ENCODE measurements around the gene RORC. TPM values are rescaled to one million over a fixed set of nuclear protein-coding genes. Genes with fewer than 3 reads are reported as not detected.

Gene RORC
- total and polyA plus RNA-seq, 4 donors, result 7.6 to 24.7 (median 9.6) TPM

- no peak for ATAC-seq (ENCODE audit: insufficient read depth, low FRiP score)
- WGBS, 2 donors, result 39 to 49% methylated on average over 6 of the region's 6 CpGs
- Histone ChIP-seq H3K9ac (ENCODE audit: insufficient read depth in 1 of 2, low read length in 2 of 2) (no peak overlapping the region), H3K36me3 (ENCODE audit: control insufficient read depth in 4 of 4, insufficient read depth in 4 of 4, low read length in 4 of 4) (no peaks in the 10 kb centered on the region), H3K9me3 (ENCODE audit: control insufficient read depth in 4 of 4, insufficient read depth in 3 of 4, low read length in 3 of 4) (no peaks in the 10 kb centered on the region), H3K4me1 (ENCODE audit: control insufficient read depth in 5 of 5, insufficient read depth in 5 of 5, low read length in 5 of 5) (peaks cover 0 to 27% (median 12%) of the 10 kb centered on the region in 5 donors), H3K27ac (ENCODE audit: low read depth in 1 of 2, low read length in 1 of 2) (no peak overlapping the region), H3K4me3 (no peak overlapping the region), H3K27me3 (ENCODE audit: control insufficient read depth in 3 of 3, insufficient read depth in 3 of 3, low read length in 2 of 3) (no peaks in the 10 kb centered on the region)
- no peak for DNase-seq
- no peak for TF ChIP-seq CTCF (IDR thresholded peaks at IDR 0.05; ENCODE audit: control extremely low read depth, extremely low read depth)
Observed at GRCh38 chr1:151830055-151830454, 1.5 kb downstream of the RORC start.

- Histone ChIP-seq H3K27me3 (ENCODE audit: control insufficient read depth in 3 of 3, insufficient read depth in 3 of 3, low read length in 2 of 3) (no peaks in the 10 kb centered on the region), H3K36me3 (ENCODE audit: control insufficient read depth in 4 of 4, insufficient read depth in 4 of 4, low read length in 4 of 4) (no peaks in the 10 kb centered on the region), H3K9me3 (ENCODE audit: control insufficient read depth in 4 of 4, insufficient read depth in 3 of 4, low read length in 3 of 4) (no peaks in the 10 kb centered on the region), H3K4me3 (no peak overlapping the region), H3K4me1 (ENCODE audit: control insufficient read depth in 5 of 5, insufficient read depth in 5 of 5, low read length in 5 of 5) (peaks cover 0 to 27% (median 12%) of the 10 kb centered on the region in 5 donors), H3K9ac (ENCODE audit: insufficient read depth in 1 of 2, low read length in 2 of 2) (no peak overlapping the region), H3K27ac (ENCODE audit: low read depth in 1 of 2, low read length in 1 of 2) (peak overlapping the region in 1 of 2 donors; percentile 1)
- 25 to 37% methylated on average over 4 of the region's 4 CpGs for WGBS, 2 donors
- TF ChIP-seq CTCF (IDR thresholded peaks at IDR 0.05; ENCODE audit: control extremely low read depth, extremely low read depth), result no peak
- DNase-seq (no peak), ATAC-seq (ENCODE audit: insufficient read depth, low FRiP score) (no peak)
Observed at GRCh38 chr1:151829352-151830046, 2.1 kb downstream of the RORC start.

- Histone ChIP-seq H3K27me3 (ENCODE audit: control insufficient read depth in 3 of 3, insufficient read depth in 3 of 3, low read length in 2 of 3) (no peaks in the 10 kb centered on the region), H3K27ac (ENCODE audit: low read depth in 1 of 2, low read length in 1 of 2) (peak overlapping the region in 1 of 2 donors; percentile 1), H3K9ac (ENCODE audit: insufficient read depth in 1 of 2, low read length in 2 of 2) (no peak overlapping the region), H3K36me3 (ENCODE audit: control insufficient read depth in 4 of 4, insufficient read depth in 4 of 4, low read length in 4 of 4) (no peaks in the 10 kb centered on the region), H3K4me3 (no peak overlapping the region), H3K4me1 (ENCODE audit: control insufficient read depth in 5 of 5, insufficient read depth in 5 of 5, low read length in 5 of 5) (peaks cover 0 to 27% (median 12%) of the 10 kb centered on the region in 5 donors), H3K9me3 (ENCODE audit: control insufficient read depth in 4 of 4, insufficient read depth in 3 of 4, low read length in 3 of 4) (no peaks in the 10 kb centered on the region)
- DNase-seq (peak; percentile 62 to 82 (median 67)), ATAC-seq (ENCODE audit: insufficient read depth, low FRiP score) (no peak)
- 3 to 12% methylated on average over 10 to 12 of the region's 12 CpGs for WGBS, 2 donors
- no peak for TF ChIP-seq CTCF (IDR thresholded peaks at IDR 0.05; ENCODE audit: control extremely low read depth, extremely low read depth)
Observed at GRCh38 chr1:151828921-151829320, 2.7 kb downstream of the RORC start.

Data from lung (tissue), 12 donors.